Measurements from ENCODE around the gene STMND1. TPM values are rescaled to one million over a fixed set of nuclear protein-coding genes. Genes with fewer than 3 reads are reported as not detected.

Gene STMND1
- total RNA-seq, 1 experiment from 2014 or later = not detected

DNA sequence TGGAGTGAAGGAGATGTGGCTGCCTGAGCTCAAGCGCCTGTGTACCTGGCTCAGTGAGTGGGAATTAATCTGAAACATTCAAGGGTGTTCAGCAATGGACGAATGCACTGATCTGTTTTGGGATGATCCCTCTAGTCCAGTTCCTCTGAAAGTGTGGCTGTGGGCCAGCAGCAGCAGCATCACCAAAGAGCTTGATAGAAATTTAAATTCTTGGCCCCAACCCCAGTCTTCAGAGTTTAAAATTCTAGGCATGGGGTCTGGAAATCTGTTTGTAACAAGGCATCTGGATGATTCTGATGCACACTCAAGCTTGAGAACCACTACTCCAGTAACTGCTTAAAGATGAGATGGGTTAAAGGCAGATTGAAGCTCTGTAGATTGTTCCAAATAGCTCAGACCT lies 59.2 kb downstream of the STMND1 start:
- DNase-seq (ENCODE audit: low read depth) = no peak

DNA sequence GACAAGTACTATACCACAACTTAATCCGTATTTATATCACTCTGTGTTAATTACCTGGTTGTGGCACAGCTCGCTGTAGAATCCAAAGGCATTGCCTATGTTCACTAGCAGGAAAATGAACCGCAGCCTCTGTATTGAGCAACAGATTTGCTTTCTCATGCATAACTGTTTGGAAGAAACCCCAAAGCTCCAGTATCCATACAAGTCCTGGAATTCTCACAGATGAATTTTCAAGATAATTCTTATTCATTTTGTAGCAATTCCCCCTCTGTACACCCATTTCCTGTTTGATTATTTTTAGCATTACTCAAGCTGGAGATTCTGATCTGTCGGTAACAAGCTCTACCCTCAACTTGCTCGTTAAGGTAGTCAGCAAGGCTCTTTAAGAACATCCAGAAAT lies 63.5 kb downstream of the STMND1 start:
- DNase-seq (ENCODE audit: low read depth) = peak; percentile 8

DNA sequence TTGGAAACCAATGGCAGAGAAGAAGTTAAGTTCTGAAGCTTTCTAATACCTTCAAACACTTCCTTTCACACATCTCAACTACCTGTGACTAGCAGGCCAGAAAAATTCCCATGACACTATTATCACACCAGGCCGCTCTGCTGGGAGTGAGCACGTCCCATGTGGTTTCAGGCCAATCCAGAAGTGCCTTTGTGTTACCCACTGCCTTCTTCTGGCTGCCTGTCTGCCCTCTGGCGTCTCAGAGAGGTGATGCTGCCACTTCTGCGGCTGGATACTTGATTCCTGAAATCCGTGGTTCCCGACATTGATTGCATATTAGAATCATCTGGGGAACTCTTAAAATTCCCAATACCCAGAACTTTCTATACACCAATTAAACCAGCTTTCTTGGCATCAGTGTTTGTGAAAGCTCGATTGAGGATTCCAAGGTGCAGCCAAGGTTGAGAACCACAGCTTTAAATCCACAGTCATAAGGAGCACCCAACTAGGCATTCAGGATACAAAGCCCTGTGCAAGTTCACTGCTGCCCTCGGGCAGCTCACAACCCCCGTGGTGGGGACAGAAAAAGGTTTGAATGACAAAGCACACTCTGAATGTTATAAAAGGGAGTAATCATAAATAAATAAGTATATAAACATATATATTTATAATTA lies 65.6 kb downstream of the STMND1 start:
- DNase-seq (ENCODE audit: low read depth) = peak; percentile 72

DNA sequence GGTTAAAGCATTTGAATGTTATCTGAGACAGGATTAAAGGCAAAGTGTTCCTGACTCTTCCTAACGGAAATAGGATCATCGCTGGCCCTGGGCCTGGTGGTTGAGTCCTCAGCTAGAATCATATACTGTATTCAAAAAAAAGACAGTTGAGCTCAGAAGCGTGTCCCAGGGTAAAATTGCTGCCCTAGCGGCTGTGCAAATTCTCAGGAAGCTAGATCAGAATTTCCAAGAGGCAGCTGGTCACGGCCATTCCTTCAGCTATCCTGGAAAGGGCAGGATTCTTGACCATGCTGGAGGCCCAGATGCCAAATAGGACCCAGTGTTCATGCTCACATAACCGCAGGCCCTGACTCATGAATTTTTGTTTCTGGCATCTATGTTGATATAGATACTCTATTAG lies 67.4 kb downstream of the STMND1 start:
- DNase-seq (ENCODE audit: low read depth) = peak; percentile 42

DNA sequence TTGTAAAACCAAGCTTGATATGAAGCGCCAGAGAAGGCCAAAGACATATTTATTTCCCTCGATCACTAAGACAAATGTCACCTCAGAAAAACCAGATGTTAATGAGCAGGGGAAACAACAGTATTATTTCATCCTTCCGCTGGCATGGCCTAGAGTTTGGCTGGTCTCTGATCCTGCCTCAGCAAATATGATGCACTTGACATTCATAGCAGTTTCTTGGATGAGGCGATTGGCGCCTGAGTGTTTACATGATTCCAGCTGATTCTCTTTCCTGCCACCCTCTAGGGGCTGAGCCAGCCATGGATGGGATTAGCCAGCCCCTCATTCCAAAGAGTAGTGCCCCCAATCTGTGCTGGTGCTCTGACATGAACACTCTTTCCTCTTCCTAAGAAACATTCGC lies 67.9 kb downstream of the STMND1 start:
- no peak for DNase-seq (ENCODE audit: low read depth)

DNA sequence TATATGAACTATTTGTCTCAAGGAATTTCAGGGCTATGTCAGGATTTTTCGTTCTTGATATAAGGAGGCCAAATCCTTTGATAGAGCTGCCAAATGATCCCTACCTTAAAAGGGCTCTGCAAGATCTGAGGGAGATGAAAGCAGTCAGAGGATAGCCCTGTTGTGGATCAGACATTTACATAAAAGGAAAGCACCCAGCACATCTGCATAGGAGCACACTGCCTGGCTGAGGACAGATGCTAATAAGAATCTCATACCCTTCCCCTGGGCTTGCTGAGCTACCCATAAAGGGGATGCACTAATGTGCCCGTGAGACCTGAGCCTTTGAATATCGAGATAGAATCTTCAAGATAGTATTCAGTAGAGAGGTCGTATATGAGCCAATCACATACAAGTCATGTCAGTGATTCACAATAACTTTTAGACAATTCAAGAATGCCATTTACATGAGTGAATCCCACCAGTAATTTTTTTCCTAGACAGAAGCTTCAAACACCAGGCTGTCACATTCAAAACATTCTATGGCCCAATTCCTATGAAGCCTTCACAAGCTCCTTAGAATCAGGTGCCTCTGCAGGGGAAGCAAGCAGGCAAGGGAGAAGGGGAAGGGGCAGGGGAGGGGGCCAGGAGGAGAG lies 71.1 kb downstream of the STMND1 start:
- no peak for DNase-seq (ENCODE audit: low read depth)

DNA sequence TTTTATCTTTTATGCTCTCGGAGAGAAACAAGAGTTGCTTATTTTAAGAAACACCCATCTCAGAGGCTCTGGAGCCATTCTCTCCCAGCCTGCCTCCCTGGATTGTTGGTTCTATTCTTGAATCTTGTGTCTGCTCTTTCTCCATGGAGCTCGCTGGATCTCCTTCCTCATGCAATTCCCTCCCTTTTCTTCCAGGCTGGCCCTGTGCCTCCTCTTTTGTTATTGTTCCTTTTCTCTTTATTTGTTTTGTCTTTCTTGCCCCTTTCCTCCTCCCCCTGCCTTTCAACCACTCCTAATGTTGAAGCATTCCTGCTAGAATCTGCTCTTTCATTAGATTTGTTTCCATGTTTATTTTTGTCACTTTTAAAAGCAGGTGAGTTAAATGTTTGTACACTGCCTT lies 76.5 kb downstream of the STMND1 start:
- DNase-seq (ENCODE audit: low read depth) = no peak

DNA sequence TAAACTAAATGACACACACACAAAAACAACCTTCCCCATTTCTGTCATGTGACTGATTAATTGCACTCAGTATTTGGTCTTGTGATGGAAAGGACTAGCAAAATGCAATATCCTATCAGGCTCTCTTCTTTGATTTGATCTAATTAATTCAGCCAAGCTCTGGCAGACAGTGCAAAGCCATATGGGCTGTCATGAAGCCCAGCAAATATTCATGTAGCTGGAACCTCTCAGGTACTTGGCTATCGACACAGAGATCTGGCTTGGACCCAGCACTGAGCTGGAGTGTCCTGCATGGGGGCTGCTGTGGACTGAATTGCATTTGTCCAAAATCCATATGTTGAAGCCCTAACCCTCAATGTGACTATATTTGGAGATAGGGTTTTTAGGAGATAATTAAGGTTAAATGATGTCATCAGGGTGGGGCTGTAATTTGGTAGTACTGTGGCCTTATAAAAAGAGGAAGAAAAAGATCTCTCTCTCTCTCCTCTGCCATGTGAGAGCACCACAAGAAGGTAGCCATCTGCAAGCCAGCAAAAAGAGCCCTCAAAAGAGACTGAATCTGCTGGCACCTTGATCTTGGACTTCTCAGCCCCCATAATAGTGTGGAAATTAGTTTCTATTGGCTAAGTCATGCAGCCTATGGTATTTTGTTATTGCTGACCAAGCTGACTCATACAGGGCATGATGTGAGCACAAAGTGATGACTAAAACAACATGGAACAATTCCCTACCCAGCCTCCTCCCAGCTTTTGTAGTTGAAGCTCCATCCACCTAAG lies 77.1 kb downstream of the STMND1 start:
- peak; percentile 70 for DNase-seq (ENCODE audit: low read depth)

DNA sequence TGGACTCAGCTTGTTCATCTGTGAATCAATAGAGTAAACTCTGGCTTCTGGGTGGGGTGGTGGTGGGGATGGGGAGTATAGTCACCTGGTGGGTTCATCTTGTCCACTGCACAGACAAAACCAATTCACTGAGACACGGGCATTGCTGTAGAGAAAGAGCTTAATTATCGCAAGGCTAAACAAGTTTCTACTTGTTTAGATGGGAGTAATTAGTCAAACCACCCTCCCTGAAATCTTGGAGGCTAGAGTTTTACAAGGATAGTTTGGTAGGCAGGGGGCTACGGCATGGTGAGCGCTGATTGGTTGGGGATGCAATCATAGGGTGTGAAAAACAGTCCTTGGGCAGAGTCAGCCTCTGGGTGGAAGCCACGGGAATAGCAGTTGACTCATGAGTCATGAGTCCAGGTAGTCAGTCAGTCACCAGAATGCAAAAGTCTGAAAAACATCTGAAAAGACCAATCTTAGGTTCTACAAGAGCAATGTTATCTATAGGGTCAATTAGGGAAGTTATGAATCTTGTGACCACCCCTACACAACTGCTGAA lies 77.8 kb downstream of the STMND1 start:
- peak; percentile 38 for DNase-seq (ENCODE audit: low read depth)

Other genes with a start within 250 kb of the STMND1 start
- 4.5 and 4.7 TPM in 2 replicates for gene RBM24, start 179.3 kb downstream of the STMND1 start, total RNA-seq (2014; rRNA removed; shearing (Covaris generic))

All from RPMI7951 (cell line).